Caco-2 (cell line): ENCODE measurements around the gene MTHFD1L. TPM values are rescaled to one million over a fixed set of nuclear protein-coding genes. Genes with fewer than 3 reads are reported as not detected.
"Not testable (repeated sequence)": the region's sequence is repeated elsewhere in the genome, so short reads cannot be mapped to it uniquely, and the experiment has no call there.

Experiments used
- BruUV-seq: library from RNA; stranded (reverse); fragments of 400-500 nt; replicated peaks from 2 replicates; lab custom pipeline; 2021; lab: Mats Ljungman, UMichigan
- CTCF ChIA-PET: fragments of 300-600 bp; sonication (Branson Sonifier 250); formaldehyde crosslinking; loops from one replicate; lab custom pipeline; 2022; ENCODE audit warnings: antibody characterized with exemption; lab: Charles Lee
- POLR2A ChIA-PET: fragments of 300-600 bp; sonication (Branson Sonifier 250); formaldehyde crosslinking; loops from one replicate; lab custom pipeline; 2022; ENCODE audit warnings: antibody characterized with exemption; lab: Charles Lee
- DNase-seq, 2 experiments: peaks; one replicate each; pipeline versions ENCODE4 v3.0.0 to v3.0.0-alpha.2; 2020 to 2022
- H3K27me3 ChIP-seq: replicated peaks from 2 replicates; pipeline ENCODE4 v1.6.0; 2011; ENCODE audit warnings: low read length; ENCODE audit not compliant: control insufficient read depth, insufficient read depth
- H3K36me3 ChIP-seq: 2 replicates; pipeline ENCODE4 v1.5.1; 2011; ENCODE audit warnings: low read length; ENCODE audit not compliant: control insufficient read depth, insufficient read depth
- H3K4me1 ChIP-seq: fragments of 250-450 bp; sonication (Bioruptor Pico); 2 replicates; pipeline ENCODE4 v1.5.1; 2020; ENCODE audit warnings: mild to moderate bottlenecking
- H3K4me3 ChIP-seq: 2 replicates; pipeline ENCODE4 v1.5.1; 2011; ENCODE audit warnings: low read depth, mild to moderate bottlenecking, control low read depth, low read length
- H3K9me3 ChIP-seq: fragments of 250-450 bp; sonication (Bioruptor Pico); 2 replicates; pipeline ENCODE4 v1.5.1; 2020; ENCODE audit warnings: mild to moderate bottlenecking, moderate library complexity
- H3K27ac Mint-ChIP-seq: one replicate; pipeline ENCODE4 v1.8.0; 2022; ENCODE audit warnings: mixed read lengths; ENCODE audit not compliant: unreplicated experiment
- H3K27me3 Mint-ChIP-seq: one replicate; pipeline ENCODE4 v1.8.0; 2022; ENCODE audit warnings: mixed read lengths; ENCODE audit not compliant: insufficient read depth, unreplicated experiment
- H3K36me3 Mint-ChIP-seq: one replicate; pipeline ENCODE4 v1.8.0; 2022; ENCODE audit warnings: mild to moderate bottlenecking, mixed read lengths; ENCODE audit not compliant: insufficient read depth, unreplicated experiment
- H3K4me1 Mint-ChIP-seq: one replicate; pipeline ENCODE4 v1.8.0; 2022; ENCODE audit warnings: low read depth, mixed read lengths; ENCODE audit not compliant: unreplicated experiment
- H3K4me3 Mint-ChIP-seq: one replicate; pipeline ENCODE4 v1.8.0; 2022; ENCODE audit warnings: mild to moderate bottlenecking, moderate library complexity, mixed read lengths; ENCODE audit not compliant: unreplicated experiment
- H3K9me3 Mint-ChIP-seq: one replicate; pipeline ENCODE4 v1.8.0; 2022; ENCODE audit warnings: mixed read lengths; ENCODE audit not compliant: unreplicated experiment
- intact Hi-C: fragments of 100-400 bp; cut with micrococcal nuclease; formaldehyde crosslinking; loops from one replicate; pipeline ENCODE4 v1.10.0; 2022; ENCODE audit not compliant: unreplicated experiment
- total RNA-seq: library from RNA; stranded (reverse); gene quantifications from 2 replicates; pipeline ENCODE4 v1.2.3, GENCODE V29; 2022
- TF ChIP-seq, protein P1 (sequence below), 2 experiments: fragments of 200-600 bp in 1 of 2; IDR thresholded peaks; 1 replicate in 1 of 2; 2 replicates in 1 of 2; pipeline versions ENCODE4 v1.5.1 to v1.8.0; 2011 to 2022; ENCODE audit warnings: antibody characterized with exemption in 1 of 2, control low read depth in 1 of 2, inconsistent platforms in 1 of 2, low read depth in 1 of 2, low read length in 1 of 2, mild to moderate bottlenecking in 1 of 2, moderate library complexity in 1 of 2; ENCODE audit not compliant: insufficient read depth in 1 of 2, severe bottlenecking in 1 of 2, unreplicated experiment in 1 of 2

Gene MTHFD1L
- total RNA-seq, 1 experiment from 2014 or later: 102 TPM

DNA sequence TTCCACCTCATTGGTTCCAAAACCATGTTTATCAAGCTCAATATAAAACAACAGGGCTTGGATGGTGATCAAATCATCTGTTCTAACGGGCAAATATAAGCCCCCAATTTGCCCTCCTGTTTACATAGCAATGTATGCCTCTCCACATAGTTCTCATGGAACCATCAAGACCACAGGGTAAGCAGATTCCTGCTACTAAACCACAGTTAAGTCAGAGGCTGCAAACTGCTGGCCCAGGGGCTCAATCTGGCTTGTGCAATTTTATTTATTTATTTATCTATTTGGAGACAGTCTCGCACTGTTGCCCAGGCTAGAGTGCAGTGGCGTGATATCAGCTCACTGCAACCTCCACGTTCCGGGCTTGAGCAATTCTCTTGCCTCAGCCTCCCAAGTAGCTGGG is 18.9 kb upstream of the MTHFD1L start:
- BruUV-seq: no TSS peak
- ChIA-PET CTCF (no interaction called here), POLR2A (no interaction called here)
- TF ChIP-seq, protein P1, sequence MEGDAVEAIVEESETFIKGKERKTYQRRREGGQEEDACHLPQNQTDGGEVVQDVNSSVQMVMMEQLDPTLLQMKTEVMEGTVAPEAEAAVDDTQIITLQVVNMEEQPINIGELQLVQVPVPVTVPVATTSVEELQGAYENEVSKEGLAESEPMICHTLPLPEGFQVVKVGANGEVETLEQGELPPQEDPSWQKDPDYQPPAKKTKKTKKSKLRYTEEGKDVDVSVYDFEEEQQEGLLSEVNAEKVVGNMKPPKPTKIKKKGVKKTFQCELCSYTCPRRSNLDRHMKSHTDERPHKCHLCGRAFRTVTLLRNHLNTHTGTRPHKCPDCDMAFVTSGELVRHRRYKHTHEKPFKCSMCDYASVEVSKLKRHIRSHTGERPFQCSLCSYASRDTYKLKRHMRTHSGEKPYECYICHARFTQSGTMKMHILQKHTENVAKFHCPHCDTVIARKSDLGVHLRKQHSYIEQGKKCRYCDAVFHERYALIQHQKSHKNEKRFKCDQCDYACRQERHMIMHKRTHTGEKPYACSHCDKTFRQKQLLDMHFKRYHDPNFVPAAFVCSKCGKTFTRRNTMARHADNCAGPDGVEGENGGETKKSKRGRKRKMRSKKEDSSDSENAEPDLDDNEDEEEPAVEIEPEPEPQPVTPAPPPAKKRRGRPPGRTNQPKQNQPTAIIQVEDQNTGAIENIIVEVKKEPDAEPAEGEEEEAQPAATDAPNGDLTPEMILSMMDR (IDR thresholded peaks at IDR 0.05; ENCODE audit: insufficient read depth in 1 of 2, low read depth in 1 of 2, low read length in 1 of 2, severe bottlenecking in 1 of 2, unreplicated experiment in 1 of 2): no peak
- H3K4me1 ChIP-seq: peaks cover 16% of the 10 kb centered on the region
- no peaks in the 10 kb centered on the region for H3K27me3 ChIP-seq
- no peak overlapping the region for H3K4me3 ChIP-seq
- no peak overlapping the region for H3K4me3 Mint-ChIP-seq
- no peaks in the 10 kb centered on the region for H3K27me3 Mint-ChIP-seq
- DNase-seq: no peak
- no peaks in the 10 kb centered on the region; the same call in 1 of the 2 replicates for H3K9me3 ChIP-seq
- peaks cover 20% of the 10 kb centered on the region for H3K4me1 Mint-ChIP-seq
- no peaks in the 10 kb centered on the region for H3K36me3 ChIP-seq
- H3K9me3 Mint-ChIP-seq: no peaks in the 10 kb centered on the region
- H3K27ac Mint-ChIP-seq: no peak overlapping the region
- H3K36me3 Mint-ChIP-seq: peaks cover 12% of the 10 kb centered on the region
- intact Hi-C loops: no loop called here

DNA sequence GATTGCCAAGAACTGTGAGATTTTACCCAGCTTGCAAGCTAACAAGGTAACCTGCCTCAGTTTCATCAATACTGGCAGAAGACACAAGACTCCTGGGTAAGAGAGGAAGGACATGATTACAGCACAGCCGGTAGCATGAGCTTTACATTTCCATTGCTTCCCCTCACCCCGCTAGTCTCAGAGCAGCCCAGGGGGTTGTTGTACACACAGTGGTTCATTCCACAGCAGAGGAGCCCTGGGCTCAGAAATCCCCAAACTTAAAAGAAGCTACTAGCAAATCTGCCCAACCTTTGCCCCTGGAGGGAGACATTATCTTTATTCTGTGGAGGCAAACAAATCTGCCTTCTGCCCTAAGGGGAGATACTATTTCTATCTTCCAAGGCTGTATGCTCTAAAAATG is 17.1 kb upstream of the MTHFD1L start:
- CTCF ChIA-PET: interaction anchor here (0.6 to 0.8 kb wide), 6 partner anchors 15 to 64 kb away, joined by 3 to 5 read pairs (median 3); no protein-coding TSS in a partner anchor

DNA sequence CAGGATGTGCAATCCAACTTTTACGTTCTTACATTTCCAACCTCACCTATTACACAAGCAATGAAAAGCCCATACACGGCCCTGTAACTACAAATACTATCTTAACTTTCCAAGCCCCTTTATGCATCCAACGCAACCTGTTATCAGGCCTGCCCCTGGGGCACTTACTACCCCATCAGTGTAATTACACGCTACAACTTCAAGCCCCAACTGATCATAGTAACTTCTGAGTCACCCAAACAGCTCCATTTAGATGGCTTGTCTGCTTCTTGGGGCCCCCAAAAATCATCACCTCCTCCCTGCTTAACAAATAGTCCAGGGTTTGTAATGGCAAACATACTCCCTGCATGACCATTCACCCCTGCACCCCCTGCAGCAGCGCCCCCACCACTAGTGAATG is 11.1 kb upstream of the MTHFD1L start:
- H3K36me3 ChIP-seq, H3K9me3 ChIP-seq, H3K9me3 Mint-ChIP-seq, CTCF ChIA-PET, H3K27me3 ChIP-seq, H3K36me3 Mint-ChIP-seq, H3K4me3 ChIP-seq, H3K4me3 Mint-ChIP-seq, BruUV-seq, POLR2A ChIA-PET, H3K27me3 Mint-ChIP-seq, H3K27ac Mint-ChIP-seq, intact Hi-C loops, DNase-seq: not testable (repeated sequence)
- peaks cover 24% of the 10 kb centered on the region for H3K4me1 Mint-ChIP-seq
- peaks cover 15% of the 10 kb centered on the region for H3K4me1 ChIP-seq

More for the DNA sequence above, 17.1 kb upstream of the MTHFD1L start:
- H3K27me3 Mint-ChIP-seq: no peaks in the 10 kb centered on the region
- peak overlapping the region; percentile 31 for H3K4me3 Mint-ChIP-seq
- TF ChIP-seq, protein P1 (IDR thresholded peaks at IDR 0.05; ENCODE audit: insufficient read depth in 1 of 2, low read depth in 1 of 2, low read length in 1 of 2, severe bottlenecking in 1 of 2, unreplicated experiment in 1 of 2): no peak
- intact Hi-C loops: no loop called here
- H3K36me3 Mint-ChIP-seq: peaks cover 5% of the 10 kb centered on the region
- Histone ChIP-seq H3K27me3 (no peaks in the 10 kb centered on the region), H3K4me1 (peaks cover 16% of the 10 kb centered on the region), H3K4me3 (no peak overlapping the region), H3K9me3 (no peaks in the 10 kb centered on the region; the same call in 1 of the 2 replicates), H3K36me3 (no peaks in the 10 kb centered on the region)
- BruUV-seq: no TSS peak
- H3K9me3 Mint-ChIP-seq: no peaks in the 10 kb centered on the region
- DNase-seq: peak; percentile 45 to 52
- H3K4me1 Mint-ChIP-seq: peaks cover 20% of the 10 kb centered on the region
- POLR2A ChIA-PET: interaction anchor here (0.6 to 0.7 kb wide), 2 partner anchors 10 to 18 kb away, joined by 3 to 7 read pairs; no protein-coding TSS in a partner anchor
- peak overlapping the region; percentile 6 for H3K27ac Mint-ChIP-seq

DNA sequence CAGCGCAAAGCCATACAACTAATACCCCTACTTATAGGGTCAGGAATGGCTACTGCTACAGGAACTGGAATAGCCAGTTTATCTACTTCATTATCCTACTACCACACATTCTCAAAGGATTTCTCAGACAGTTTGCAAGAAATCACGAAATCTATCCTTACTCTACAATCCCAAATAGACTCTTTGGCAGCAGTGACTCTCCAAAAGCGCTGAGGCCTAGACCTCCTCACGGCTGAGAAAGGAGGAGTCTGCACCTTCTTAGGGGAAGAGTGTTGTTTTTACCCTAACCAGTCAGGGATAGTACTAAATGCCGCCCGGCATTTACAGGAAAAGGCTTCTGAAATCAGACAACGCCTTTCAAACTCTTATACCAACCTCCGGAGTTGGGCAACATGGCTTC is 10.3 kb upstream of the MTHFD1L start:
- H3K9me3 Mint-ChIP-seq, H3K27me3 Mint-ChIP-seq, H3K27me3 ChIP-seq, H3K36me3 Mint-ChIP-seq, H3K4me3 ChIP-seq, BruUV-seq, H3K36me3 ChIP-seq, intact Hi-C loops, DNase-seq, H3K9me3 ChIP-seq, CTCF ChIA-PET, POLR2A ChIA-PET: not testable (repeated sequence)
- Mint-ChIP-seq H3K4me1 (peaks cover 24% of the 10 kb centered on the region), H3K4me3 (peak overlapping the region; percentile 9), H3K27ac (peak overlapping the region; percentile 18)
- H3K4me1 ChIP-seq: peaks cover 15% of the 10 kb centered on the region
